ENCODE results near the gene RNF138. TPM values are rescaled to one million over a fixed set of nuclear protein-coding genes. Genes with fewer than 3 reads are reported as not detected.
A peak's percentile ranks its signal among the peaks of the same experiment; 100 is the strongest.
"Not testable (repeated sequence)": the region's sequence is repeated elsewhere in the genome, so short reads cannot be mapped to it uniquely, and the experiment has no call there.

RNF138 gene
- total RNA-seq, 6 experiments from 2014 or later: 10.2 to 14.4 (median 13.6) TPM

DNA sequence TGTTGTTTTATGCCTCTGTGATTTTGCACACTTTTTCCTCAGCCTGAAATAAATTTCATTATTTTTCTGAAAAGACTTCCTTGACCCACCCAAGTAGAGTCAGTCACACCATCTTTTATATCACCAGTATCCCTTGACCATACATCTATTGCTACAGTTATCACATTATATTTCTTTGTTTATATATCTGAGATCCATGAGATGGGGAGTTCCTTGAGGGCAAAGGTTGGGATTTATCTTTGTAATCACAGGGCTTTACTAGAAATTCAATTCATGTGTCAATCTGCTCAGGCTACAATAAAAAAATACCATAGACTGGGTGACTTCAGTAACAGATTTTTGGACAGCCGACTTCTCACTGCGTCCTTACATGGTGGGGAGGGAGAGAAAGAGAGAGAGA is 12.8 kb upstream of the RNF138 start:
- H3K27ac Mint-ChIP-seq: no peak overlapping the region
- H3K4me3 Mint-ChIP-seq: no peak overlapping the region
- peaks cover 9% of the 10 kb centered on the region for H3K27me3 Mint-ChIP-seq (ENCODE audit: insufficient read depth)
- TF ChIP-seq, protein P1, sequence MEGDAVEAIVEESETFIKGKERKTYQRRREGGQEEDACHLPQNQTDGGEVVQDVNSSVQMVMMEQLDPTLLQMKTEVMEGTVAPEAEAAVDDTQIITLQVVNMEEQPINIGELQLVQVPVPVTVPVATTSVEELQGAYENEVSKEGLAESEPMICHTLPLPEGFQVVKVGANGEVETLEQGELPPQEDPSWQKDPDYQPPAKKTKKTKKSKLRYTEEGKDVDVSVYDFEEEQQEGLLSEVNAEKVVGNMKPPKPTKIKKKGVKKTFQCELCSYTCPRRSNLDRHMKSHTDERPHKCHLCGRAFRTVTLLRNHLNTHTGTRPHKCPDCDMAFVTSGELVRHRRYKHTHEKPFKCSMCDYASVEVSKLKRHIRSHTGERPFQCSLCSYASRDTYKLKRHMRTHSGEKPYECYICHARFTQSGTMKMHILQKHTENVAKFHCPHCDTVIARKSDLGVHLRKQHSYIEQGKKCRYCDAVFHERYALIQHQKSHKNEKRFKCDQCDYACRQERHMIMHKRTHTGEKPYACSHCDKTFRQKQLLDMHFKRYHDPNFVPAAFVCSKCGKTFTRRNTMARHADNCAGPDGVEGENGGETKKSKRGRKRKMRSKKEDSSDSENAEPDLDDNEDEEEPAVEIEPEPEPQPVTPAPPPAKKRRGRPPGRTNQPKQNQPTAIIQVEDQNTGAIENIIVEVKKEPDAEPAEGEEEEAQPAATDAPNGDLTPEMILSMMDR (IDR thresholded peaks at IDR 0.05): no peak
- H3K4me1 Mint-ChIP-seq (ENCODE audit: low read depth): no peaks in the 10 kb centered on the region
- no peaks in the 10 kb centered on the region for H3K9me3 Mint-ChIP-seq
- no peaks in the 10 kb centered on the region for H3K36me3 Mint-ChIP-seq (ENCODE audit: low read depth)
- no peak for DNase-seq

DNA sequence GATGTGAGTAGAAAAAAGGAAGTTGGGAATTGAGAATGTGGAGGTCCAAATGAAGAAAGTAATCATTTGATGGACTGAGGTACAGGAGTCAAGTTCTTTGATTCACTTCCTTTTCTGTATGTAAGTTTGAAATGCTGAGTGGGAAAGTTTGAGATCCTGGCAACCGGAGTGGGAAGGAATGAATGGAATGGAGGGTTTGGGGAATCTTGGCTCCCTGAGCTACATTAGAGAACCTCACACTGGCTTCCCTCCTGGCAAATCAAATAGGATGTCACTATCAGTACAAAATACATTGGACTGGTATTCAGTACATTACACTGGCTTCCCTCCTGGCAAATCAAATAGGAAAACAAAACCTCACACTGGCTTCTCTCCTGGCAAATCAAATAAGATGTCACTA is 9.8 kb upstream of the RNF138 start:
- Mint-ChIP-seq H3K4me3 (no peak overlapping the region), H3K4me1 (ENCODE audit: low read depth) (peaks cover 25% of the 10 kb centered on the region), H3K9me3 (no peaks in the 10 kb centered on the region), H3K27ac (no peak overlapping the region), H3K36me3 (ENCODE audit: low read depth) (no peaks in the 10 kb centered on the region), H3K27me3 (ENCODE audit: insufficient read depth) (peaks cover 5% of the 10 kb centered on the region)
- DNase-seq: no peak
- TF ChIP-seq, protein P1 (IDR thresholded peaks at IDR 0.05): no peak

DNA sequence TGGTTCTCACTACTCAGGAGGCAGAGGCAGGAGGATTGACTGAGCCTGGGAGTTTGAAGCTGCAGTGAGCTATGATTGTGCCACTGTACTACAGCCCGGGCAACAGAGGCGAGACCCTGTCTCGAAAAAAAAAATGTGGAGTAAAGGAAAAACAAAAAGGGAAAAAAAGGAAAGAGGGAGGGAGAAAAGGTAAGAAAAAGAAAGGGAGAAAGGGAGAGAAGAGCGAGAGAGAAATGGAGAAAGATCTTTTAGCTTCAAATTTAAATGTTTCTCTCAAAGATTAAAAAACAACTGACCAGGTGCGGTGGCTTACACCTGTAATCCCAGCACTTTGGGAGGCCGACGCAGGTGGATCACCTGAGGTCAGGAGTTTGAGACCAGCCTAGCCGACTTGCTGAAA is 7.9 kb upstream of the RNF138 start:
- Mint-ChIP-seq H3K36me3 (ENCODE audit: low read depth) (no peaks in the 10 kb centered on the region), H3K27ac (no peak overlapping the region), H3K4me3 (no peak overlapping the region), H3K9me3 (no peaks in the 10 kb centered on the region), H3K27me3 (ENCODE audit: insufficient read depth) (peaks cover 6% of the 10 kb centered on the region), H3K4me1 (ENCODE audit: low read depth) (peaks cover 36% of the 10 kb centered on the region)
- DNase-seq: no peak
- TF ChIP-seq, protein P1 (IDR thresholded peaks at IDR 0.05): no peak

DNA sequence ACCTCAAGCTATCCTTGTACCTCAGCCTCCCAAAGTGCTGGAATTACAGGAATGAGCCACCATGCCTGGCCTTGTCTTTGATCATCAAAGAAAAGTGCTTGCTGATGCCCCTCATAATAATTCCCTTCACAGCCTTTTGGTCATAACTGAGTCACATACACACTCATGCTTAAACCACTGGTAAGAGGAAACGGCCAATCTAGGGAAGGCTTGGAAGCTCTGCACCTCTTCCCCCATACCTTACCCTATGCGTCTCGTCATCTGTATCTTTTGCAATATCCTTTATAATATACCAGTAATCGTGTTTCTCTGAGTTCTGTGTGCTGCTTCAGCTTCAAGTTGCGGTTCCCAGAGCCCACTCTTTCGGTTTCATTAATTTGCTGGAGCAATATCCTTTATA is 4.8 kb upstream of the RNF138 start:
- Mint-ChIP-seq H3K27me3 (ENCODE audit: insufficient read depth) (peaks cover 3% of the 10 kb centered on the region), H3K4me1 (ENCODE audit: low read depth) (peaks cover 36% of the 10 kb centered on the region), H3K9me3 (no peaks in the 10 kb centered on the region), H3K36me3 (ENCODE audit: low read depth) (no peaks in the 10 kb centered on the region), H3K27ac (no peak overlapping the region), H3K4me3 (peak overlapping the region; percentile 24)
- TF ChIP-seq, protein P1 (IDR thresholded peaks at IDR 0.05): no peak
- DNase-seq: peak; percentile 62

DNA sequence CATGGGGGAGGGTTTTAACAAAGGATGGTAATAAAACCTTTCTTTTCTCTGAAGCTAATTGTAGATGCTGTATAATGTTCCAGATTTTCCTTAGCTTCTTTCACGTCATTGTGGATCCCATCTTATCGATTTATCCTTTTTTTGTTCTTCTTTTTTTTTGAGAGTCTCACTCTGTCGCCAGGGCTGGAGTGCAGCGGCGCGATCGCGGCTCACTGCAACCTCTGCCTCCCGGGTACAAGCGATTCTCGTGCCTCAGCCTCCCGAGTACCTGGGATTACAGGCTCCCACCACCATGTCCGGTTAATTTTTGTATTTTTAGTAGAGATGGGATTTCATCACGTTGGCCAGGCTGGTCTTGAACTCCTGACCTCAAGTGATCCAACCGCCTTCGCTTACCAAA is 843 bp upstream of the RNF138 start:
- DNase-seq; H3K4me3 Mint-ChIP-seq; H3K27ac Mint-ChIP-seq; H3K9me3 Mint-ChIP-seq; H3K27me3 Mint-ChIP-seq (ENCODE audit: insufficient read depth): not testable (repeated sequence)
- Mint-ChIP-seq H3K4me1 (ENCODE audit: low read depth) (peaks cover 45% of the 10 kb centered on the region), H3K36me3 (ENCODE audit: low read depth) (peaks cover 23% of the 10 kb centered on the region)

DNA sequence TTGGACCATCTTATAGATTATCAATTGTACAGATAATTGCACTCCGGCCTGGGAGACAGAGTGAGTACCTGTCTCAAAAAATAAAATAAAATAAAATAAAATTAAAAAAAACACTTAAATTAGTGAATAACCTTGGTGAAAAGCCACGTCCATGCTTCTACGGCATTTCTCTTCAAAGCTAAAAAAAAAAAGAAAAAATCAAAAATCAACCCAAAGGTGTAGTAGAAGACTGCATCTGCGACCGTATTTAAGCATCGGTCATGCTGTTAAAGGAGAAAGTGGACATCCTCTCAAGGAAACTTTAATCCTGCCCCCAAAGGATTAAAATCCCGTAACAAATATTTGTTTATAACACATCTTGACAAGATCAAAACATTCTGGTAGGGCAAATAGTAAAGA is 350 bp upstream of the RNF138 start:
- Mint-ChIP-seq H3K4me3 (peak overlapping the region; percentile 93), H3K9me3 (no peaks in the 10 kb centered on the region), H3K27ac (peak overlapping the region; percentile 97), H3K36me3 (ENCODE audit: low read depth) (peaks cover 28% of the 10 kb centered on the region), H3K27me3 (ENCODE audit: insufficient read depth) (peaks cover 6% of the 10 kb centered on the region; the same call in 1 of the 2 replicates), H3K4me1 (ENCODE audit: low read depth) (peaks cover 46% of the 10 kb centered on the region)
- TF ChIP-seq, protein P1 (IDR thresholded peaks at IDR 0.05): no peak
- DNase-seq: no peak

Data from HFFc6 (cell line).